SU-DHL-6 (cell line): ENCODE data around the gene KCNQ1OT1.

Experiments
- EZH2phosphoT487 ChIP-seq: fragments of 200-600 bp; sonication (generic), shearing (Covaris generic); conservative IDR thresholded peaks from 2 replicates; pipeline ENCODE4 v1.6.1; 2018; ENCODE audit warnings: mild to moderate bottlenecking, antibody characterized with exemption, low read length, moderate library complexity, mixed read lengths
- TF ChIP-seq, protein P1 (sequence below): fragments of 200-600 bp; sonication (generic); IDR thresholded peaks from one replicate; pipeline ENCODE4 v1.5.1; 2017; ENCODE audit warnings: antibody characterized with exemption, mild to moderate bottlenecking, low read length, moderate library complexity; ENCODE audit not compliant: insufficient read depth, poor library complexity, severe bottlenecking

DNA sequence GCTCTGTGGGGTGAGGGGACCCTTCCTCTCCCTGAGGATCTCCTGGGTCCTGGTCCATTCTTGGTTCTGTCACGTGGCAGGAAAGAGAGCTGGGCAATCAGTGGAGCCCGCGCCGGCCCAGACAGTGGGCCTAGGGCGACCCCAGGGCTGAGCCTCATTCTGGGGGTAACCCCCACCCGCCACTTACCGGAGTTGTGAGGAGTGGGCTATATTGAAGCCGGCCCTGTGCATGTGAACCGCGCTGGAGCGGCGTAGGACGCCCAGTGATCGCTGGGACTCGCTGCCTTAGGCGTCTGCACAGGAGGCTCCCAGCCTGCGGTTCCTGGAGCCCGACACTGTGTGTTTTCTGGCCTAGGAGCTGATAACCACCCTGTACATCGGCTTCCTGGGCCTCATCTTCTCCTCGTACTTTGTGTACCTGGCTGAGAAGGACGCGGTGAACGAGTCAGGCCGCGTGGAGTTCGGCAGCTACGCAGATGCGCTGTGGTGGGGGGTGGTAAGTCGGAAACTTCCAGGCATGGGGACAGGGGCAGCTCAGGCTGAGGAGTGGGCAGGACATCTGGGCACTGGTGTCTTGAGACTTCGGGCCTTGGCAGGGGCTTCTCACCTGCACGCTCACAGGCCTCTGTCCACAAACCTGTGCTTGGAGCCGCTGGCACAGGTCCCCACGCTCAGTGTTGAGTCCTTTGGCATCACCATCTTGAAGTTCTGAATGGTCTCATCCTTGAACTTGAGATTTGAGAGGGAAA lies 127.1 kb downstream of the KCNQ1OT1 start:
- TF ChIP-seq, protein P1, sequence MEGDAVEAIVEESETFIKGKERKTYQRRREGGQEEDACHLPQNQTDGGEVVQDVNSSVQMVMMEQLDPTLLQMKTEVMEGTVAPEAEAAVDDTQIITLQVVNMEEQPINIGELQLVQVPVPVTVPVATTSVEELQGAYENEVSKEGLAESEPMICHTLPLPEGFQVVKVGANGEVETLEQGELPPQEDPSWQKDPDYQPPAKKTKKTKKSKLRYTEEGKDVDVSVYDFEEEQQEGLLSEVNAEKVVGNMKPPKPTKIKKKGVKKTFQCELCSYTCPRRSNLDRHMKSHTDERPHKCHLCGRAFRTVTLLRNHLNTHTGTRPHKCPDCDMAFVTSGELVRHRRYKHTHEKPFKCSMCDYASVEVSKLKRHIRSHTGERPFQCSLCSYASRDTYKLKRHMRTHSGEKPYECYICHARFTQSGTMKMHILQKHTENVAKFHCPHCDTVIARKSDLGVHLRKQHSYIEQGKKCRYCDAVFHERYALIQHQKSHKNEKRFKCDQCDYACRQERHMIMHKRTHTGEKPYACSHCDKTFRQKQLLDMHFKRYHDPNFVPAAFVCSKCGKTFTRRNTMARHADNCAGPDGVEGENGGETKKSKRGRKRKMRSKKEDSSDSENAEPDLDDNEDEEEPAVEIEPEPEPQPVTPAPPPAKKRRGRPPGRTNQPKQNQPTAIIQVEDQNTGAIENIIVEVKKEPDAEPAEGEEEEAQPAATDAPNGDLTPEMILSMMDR = no peak
- no peak for TF ChIP-seq EZH2phosphoT487
